A172 (cell line): ENCODE results near the gene IQCK. TPM values are rescaled to one million over a fixed set of nuclear protein-coding genes. Genes with fewer than 3 reads are reported as not detected.
A peak's percentile ranks its signal among the peaks of the same experiment; 100 is the strongest.

Experiments used
- DNase-seq: peaks from one replicate; pipeline ENCODE4 v3.0.0-alpha.2; 2015; ENCODE audit warnings: low spot score
- total RNA-seq: library from RNA; depleted of rRNA; stranded (reverse); fragments of >200 nt; shearing (Covaris generic); gene quantifications from 2 replicates; pipeline ENCODE4 v1.2.3, GENCODE V29; 2014

IQCK gene
- total RNA-seq, 1 experiment from 2014 or later, result 8.4 TPM

DNA sequence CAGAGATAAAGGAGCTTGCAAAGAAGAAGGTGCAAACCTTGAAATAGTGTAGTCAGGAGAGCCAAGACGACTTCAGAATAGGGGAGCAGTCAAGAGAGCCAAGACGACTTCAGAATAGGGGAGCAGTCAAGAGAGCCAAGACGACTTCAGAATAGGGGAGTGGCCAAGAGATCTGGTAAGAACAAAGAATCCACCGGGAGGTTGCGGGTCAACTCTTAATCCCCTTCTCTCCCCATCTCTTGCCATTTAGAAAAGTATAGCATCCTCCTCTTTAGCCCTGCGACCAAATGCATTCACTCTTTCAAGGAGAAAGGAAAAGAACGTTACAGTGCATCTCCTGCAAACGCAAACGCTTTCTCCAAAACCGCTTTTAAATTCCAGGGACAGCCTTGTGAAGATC is 757 bp upstream of the IQCK start:
- peak; percentile 44 for DNase-seq

DNA sequence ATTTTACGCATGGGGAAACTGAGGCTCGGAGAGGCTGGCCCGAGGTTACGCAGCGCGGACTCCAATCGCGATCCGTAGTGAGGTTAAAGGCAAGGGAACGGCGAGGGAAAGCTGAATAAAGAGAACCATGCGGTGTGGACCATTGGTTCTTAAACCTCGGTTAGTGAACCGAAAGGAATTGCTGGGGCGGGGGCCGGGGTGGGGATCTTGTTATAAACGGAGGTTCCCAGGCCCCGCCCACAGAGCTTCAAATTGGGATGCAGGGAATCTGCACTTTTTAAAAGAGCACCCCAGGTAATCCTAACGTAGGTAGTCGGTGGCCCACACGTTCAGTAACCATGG is 524 bp downstream of the IQCK start:
- DNase-seq, result peak; percentile 27

DNA sequence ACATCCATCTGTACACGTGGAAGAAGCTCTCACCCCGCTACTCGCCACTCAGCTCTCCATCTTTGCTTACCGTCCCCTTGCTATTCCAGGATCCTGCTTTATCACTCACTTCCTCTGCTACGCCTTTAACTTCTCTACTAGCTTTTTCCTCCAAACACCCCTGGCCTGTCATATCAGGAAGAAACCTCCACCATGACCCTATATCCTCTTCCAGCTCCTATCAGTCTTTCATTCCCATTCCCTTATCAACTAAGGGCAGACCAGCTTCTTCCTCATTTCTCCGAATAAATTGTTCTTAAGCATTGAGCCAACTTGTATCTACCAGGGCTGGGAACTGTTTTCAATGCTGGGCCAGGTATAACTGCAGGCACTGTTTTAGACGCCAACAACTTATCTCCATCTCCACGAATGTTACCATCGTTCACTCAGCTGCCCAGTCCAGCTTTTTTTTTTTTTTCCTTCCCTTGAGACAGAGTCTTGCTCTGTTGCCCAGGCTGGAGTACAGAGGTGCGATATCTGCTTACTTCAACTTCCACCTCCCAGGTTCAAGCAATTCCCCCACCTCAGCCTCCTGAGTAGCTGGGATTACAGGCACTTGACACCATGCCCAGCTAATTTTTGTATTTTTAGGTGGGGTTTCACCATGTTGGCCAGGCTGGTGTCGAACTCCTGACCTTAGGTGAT is 4.3 kb downstream of the IQCK start:
- DNase-seq, result no peak

DNA sequence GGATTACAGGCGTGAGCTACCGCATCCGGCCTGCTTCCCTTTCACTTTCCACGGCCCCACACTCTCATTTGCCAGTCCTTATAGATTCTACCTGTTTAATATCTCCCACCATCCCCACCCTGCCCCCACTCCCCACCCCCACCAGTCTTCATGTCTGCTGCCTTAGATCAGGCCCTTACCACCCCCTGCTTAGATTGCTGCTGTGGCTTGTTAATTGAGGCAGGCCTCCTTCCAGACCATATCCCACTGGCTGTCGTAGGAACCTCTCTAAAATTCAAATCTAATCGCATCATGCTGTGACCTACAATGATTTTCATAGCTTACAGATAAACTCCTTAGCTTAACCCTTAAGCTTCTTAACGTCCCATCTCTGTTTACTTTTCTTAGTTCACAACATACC is 4.9 kb downstream of the IQCK start:
- DNase-seq, result no peak

DNA sequence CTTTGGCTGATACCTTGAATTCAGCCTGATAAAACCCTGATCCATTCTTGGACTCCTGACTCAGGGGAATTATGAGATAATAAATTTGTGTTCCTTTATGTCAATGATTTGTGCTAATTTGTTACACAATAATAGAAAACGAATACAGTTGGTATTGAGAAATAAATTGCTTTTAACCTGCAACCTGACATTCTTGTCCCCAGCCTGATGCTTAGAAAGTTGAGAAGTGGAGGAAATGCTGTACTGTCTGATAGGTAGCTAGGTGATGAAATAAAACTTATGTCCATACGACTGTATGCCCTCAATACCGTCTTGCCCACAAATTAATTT is 10.5 kb downstream of the IQCK start:
- no peak for DNase-seq

DNA sequence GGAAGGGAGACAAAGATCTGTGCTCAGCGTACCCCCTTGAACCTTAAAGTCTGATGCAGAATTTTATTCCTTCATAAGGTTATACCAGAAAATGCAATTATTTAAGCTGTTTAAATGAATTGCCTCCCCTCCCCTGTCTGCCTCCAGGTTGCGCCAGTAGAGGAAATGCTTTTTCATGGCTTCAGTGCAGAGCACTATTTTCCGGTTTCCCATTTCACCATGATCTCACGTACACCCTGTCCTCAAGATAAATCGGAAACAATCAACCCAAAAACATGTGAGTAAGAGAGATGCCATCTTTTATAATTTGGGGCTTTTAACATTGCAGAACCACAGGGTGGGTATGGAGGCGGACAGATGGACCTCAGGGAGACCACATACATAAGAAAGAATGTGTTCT is 15.5 kb downstream of the IQCK start:
- no peak for DNase-seq

DNA sequence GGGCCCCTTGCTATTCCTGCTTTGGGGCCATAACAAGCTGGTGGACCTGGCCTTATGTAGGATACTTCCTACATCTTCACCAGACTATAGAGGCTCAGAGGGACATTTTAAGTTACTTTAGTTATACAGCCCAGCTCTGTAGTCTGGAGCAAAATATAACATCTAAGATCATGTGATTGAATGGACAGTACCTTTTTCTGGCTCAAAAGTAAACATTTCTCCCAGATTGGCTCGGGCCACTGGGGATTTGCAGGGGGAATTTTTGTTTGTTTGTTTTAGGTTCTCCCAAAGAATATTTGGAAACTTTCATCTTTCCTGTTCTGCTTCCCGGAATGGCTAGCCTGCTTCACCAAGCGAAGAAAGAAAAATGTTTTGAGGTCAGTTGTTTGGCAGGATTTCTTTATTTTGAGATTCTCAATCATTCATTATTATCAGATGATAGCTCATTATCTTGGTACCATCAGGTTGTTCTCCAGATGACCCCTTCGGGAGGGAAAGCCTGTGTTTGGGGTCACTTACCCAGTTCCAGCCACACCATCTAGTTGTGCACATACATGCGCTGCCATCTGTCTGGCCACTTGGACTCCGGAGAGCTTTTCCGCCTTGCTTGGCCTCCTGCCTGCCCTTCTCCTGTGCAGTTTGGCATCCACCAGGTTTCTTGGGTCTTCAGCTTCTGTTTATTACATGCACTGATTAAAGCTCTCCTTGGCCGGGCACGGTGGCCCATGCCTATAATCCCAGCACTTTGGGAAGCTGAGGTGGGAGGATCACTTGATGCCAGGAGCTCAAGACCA is 17.2 kb downstream of the IQCK start:
- no peak for DNase-seq

DNA sequence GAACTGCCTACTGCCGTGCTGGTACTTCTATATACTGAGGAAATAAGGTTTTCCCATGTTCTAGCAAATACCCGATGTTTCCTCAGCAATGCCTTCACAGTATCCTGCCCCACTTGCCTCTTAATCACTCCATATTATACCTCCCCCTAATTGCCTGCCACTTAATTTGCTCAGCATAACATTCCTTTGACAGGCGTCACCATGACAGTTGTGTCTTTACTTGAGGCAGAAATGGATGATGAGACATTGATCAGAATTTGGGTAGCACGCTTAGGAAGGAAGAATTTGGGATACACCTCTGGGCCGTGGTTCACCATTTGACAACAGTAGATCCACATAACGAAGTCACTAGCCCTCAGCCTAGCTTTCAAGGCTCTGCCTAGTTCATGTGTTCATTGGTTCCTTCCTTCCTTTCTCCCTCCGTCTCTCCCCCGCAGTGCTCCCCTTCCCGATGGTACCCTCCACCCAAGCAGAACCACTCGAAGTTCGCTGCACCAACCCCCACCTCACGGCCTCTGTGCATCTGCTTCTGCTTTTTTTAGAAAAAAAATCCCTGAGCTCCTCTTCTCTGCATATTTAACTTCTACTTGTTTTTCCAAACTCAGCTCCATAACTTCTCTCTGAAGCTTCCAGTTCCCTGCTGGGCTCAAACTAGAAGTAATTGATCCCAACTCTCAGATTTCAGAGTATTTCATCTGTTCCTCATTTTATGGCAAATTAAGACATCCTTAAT is 19.4 kb downstream of the IQCK start:
- DNase-seq, result no peak

DNA sequence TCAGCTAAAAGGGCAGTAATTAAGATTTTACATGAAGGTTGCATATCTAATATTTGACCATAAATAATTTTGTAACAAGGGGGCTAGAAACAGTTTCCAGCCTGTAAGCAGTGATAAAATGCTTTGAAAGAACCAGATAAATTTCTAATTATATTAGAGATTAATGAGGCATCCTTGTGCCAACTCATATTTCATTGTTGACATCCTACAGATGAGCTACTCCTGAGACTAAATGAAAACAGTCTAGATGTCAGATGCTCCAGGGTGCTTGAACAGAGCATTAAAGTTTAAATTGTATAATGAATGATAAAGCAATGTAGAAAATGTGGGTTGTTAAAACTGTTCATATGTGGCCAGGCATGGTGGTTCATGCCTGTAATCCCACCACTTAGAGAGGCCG is 23.3 kb downstream of the IQCK start:
- no peak for DNase-seq

DNA sequence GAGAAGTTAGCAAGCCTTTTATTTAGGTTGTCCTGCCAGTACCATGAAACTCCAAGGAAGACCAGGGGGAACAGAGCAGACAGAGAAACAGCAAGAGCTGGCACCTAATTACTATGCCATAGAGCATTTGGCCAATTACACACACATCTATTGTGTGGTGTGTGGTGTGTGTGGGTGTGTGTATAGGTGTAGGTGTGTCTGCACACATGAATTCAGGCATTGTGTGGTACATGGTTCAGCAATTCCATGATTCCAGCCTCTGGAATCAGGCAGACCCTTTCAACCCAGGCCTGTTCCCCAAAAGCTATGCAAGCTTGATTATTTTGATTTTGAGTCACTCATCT is 25.7 kb downstream of the IQCK start:
- no peak for DNase-seq

DNA sequence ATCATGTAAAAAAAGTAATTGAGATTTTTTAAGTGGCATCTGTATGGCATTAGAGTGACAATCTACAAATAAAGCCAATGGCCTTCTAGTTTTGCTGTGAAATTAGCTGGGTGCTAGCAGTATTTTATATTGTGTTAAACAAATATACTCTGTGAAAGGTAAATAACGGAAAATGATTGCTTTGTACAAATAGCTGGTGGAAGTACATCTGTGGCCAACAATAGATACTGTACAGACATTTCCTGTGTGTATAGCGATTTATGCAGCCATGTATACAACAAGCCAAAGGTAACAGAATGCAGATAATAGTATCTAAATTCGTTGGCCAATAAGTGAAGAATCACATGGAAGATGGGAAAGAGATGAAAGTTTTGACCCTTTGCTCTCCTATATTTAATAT is 26.6 kb downstream of the IQCK start:
- no peak for DNase-seq

DNA sequence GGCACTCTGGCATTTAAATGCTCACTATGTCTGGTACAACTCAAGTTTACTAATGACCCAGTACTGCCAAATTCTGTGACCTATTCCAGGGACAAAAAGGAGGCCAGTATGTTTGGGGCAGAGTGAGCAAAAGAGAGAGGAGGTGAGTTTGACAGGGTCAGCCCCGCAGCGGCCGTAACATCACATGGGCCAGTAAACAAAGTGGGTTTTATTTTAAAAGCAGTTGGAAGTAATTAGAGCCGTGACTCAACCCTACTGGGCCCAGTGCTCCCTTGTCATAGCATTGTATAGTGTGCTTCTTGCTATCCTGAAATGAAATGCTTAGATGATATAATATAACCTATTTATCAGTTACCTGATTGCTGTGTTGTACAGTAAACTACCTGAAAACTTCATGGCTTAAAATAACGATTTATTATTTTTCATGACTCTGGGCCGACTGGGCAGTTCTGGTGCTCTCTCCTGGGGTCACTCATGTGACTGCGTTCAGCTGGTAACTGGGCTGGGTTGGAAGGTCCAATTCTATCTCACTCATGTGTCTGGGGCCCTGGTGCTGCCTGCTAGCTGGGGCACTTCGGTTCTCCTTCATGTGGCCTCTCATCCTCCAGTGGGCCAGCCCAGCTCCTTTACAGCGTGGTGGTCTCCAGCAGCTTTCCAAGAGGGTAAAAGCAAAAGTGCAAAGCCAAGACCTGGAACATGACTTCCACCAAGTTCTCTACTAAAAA is 27.4 kb downstream of the IQCK start:
- DNase-seq, result peak; percentile 56

DNA sequence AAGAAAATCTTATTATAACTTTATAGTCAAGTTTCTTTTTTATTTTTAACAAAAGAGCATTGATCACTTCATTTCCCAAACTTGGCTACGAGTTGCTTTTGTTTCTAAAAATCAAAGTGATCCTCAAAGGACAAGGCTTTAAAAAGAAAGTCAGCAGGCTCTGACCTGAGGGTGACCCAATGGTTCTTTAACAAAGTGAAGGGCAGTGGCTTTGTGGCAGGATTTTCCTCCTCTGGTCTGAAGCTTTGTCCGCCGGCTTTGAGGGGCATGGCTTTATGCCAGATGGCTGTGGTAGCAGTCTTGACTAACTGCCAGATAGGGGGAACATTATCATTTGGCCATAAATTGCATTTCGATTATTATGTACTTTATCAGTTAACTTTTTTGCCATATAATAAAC is 28.5 kb downstream of the IQCK start:
- no peak for DNase-seq

DNA sequence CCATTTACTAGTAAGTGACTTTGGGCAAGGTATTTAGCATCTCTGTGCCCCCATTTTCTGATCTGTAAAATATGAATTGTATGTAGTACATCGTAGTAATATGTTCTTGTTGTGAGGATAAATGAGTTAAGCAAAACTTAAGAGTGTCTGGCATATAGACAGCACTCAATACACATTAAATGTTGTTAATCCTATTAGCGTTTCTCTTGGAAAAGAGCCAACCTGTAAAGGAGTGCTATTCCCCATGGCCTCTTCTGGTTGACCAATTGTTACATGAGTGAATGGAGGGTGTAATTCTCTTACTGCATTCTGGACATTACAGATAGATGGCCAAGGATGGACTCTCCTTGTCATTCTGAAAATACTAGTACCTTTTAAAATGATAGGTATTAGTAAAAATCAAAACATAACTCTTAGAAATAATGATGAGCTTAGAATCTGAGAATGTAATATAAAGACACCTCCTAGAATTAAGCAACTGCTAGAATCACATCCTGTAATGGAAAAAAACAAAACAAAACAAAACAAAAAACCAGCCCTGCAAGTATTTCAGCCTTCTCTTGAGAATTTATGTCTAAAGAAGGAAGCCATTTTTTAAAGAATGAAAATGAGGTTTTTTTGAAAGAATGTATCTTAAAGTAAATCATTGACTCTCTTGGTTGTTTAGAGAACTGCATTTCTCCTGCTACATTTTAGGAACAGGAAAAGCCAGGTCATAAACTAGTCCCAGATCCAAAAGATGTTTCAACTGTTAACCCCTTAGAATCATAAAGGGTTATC is 30.5 kb downstream of the IQCK start:
- DNase-seq, result no peak

DNA sequence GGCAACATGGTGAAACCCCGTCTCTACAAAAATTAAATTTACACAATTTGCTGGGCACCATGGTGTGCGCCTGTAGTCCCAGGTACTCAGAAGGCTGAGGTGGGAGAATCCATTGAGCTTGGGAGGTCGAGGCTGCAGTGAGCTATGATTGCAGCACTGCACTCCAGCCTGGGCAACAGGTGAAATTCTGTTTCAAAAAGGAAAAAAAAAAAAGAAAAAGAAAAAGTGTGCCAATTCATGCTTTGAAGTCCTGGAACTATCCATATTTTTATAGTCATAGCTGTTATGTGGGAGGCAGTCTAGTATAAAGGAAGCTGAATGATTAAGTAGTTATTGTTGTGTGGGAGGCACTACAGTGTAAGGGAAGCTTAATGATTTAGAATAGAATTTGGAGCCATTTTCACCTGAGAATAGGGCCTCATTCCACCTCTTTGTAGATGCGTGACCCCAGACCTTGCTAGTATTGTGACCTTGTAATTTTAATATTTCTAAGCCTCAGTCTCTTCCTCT is 31.6 kb downstream of the IQCK start:
- DNase-seq, result no peak

DNA sequence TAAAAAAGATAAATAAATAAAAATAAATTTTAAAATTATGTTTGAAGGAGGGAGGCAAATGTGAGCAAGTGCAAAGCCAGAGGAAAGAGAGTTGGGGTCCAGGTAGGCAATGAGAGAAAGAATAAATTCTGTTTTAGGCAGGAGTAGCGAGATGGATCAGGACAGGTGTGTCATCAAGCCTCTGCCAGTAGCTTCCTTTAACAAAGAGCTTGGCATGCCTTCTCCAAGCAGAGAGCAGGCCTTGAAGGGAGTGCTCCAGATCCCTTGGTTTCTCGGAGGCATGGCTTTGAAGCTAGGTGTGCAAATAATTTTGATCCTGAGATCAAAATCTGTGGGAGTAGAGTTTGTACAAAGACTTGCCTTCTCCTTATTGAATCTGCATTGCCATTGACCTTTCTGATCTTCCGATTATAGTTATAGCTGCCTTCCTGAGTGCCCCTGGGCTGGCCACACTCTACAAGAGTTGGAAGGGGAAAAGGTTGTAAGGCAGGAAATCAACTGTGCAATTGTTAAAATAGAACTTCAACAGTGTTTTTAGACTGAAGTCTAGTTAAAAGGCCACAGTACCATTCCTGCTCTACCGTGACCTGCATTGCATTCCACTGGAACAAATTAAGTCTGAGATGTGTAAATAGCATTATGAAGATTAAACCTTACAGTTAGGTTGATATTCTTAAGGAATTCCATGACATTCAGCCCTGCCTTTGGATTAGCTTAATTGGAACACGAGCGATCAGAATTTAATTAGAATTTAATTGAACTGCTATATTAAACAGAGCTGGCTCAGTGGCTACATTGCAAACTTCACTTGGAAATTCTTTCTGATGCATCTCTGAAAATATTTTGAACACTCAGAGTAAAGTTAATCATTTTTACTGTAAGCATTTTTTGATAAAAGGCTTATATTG is 33.7 kb downstream of the IQCK start:
- no peak for DNase-seq

DNA sequence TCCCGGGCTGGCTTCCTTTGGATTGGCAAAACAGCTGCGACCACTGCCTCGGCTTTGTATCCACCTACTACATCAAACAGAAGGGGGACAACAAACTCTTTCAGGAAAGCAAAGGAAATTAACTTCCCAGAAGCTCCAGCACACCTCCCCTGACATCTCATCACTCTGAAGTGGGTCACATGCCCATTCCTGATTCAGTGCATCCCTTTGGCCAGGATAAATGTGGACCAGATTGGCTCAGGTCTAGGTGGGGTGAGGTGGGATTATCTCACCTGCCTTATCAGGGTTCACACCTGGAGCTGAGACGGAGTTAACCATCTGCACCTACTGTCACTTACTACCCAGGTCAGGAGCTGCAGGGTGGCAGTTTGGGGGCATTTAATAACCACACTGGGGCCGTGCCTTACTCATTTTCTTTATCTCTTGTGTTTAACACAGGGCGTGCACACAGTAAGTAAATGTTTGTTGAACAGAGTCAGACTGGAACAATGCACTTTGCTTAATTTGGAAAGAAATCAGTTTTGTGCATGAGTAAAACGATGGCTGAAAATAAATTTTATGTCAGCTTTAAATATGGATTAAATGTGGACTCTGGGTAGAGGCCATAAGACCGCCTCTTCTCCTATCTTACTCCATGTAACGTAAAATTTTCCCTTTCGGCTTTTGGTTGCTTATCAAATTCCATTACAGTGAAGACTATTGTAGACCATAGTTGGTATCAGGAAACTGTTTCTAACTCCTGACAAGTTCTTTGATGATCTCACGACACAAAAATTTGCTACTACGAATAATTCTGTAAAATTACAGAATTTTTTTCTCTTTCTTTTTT is 36.0 kb downstream of the IQCK start:
- peak; percentile 80 for DNase-seq

DNA sequence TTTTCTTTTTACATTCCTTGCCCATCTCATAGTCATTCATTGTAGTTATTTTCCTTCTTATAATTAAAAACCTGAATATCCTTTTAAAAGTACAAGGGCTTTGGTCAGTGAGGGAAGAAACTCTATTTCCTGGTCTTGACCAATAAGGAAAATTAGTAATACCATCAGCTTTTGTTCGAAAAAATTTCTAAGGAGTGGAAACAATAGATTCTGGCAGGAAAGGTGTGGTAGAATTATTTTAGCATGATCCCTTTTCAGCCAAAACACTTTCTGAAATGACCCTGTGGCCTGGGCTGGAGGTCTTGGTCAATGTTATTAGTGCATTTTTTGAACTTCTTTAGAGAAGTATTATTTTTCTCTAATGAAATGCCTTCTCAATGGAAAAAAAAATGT is 36.6 kb downstream of the IQCK start:
- DNase-seq, result no peak

DNA sequence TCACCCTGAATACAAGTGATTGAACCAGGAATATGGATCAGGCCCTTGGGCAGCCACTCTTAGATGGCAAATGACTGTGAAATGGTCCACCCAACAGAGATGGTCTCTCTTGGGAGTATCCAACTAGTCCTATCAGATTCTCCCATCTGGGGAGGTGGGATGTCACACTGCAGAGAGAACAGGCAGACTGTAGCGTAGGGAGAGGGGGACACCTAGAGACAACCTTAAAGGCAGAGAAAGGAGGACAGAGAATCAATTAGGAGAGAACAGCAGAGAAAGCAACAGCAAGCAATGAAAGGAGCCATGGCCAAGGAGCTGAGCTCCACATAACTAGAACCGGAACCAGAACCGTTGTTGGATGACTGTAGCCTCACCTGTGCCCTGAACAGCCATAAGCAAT is 37.2 kb downstream of the IQCK start:
- DNase-seq, result no peak

DNA sequence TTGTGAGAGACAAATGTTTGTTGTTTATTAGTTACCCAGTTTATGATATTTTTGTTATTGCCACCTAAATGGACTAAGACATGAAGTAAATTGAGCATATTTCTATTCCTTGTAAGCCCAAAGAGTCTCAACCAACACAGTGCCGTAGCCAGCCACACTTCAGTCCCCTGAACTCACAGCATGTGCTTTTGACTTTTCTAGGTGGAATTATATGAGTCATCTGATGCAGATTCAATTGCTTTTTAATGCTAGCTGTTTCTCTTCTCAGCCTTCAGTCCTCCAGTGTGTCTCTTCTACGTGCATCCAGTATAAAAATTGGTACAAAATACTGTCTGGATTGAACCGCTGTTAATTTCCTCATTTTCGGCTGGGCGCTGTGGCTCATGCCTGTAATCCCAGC is 39.0 kb downstream of the IQCK start:
- peak; percentile 46 for DNase-seq
